ENCODE results near the gene LMTK2.
"Not testable (repeated sequence)": the region's sequence is repeated elsewhere in the genome, so short reads cannot be mapped to it uniquely, and the experiment has no call there.

The LMTK2 gene

GRCh38 chr7:98205162-98205845 lies 98.6 kb downstream of the LMTK2 start:
- no peak for DNase-seq

DNA sequence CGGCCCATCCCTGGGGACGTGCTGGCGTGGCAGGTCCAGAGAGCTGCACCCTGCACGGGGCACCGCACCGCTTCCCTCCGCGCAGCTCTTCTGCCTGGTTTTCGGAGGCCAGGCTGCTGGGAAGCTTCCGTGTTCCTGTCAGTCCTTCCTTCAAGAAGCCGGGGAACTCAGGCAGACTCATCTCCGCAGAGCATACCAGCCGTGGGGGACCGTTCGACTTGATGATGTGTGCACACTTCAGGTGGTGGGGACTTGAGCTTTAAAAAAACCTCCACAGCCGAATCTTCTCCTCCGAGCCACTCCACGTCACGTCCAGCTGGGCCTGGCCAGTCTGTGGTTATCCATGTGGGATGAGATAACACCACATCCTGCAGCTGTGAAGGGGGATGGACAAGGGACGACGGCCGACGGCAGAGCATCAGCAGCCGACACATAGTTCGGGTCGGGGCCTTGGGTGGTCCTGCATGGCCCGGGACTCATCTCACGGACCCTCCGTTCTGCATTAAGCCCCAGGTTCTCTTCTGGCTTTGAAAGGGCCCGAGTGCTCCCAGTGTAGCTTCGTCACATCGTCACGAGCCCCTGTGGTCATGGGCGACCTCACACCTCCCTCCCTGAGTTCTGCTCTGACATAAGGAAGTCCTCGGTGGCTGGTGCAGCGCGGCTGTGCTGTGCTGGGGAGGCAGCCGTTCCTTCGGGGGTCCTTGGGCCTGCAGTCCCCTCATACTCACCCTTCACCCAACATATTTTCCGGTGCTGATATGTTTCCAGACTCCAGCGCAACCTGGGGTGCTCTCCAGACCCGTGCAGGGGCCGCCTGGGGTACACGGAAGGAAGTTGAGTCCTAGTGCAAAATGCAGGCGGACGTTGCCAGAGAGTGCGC lies 100.0 kb downstream of the LMTK2 start:
- DNase-seq = no peak

DNA sequence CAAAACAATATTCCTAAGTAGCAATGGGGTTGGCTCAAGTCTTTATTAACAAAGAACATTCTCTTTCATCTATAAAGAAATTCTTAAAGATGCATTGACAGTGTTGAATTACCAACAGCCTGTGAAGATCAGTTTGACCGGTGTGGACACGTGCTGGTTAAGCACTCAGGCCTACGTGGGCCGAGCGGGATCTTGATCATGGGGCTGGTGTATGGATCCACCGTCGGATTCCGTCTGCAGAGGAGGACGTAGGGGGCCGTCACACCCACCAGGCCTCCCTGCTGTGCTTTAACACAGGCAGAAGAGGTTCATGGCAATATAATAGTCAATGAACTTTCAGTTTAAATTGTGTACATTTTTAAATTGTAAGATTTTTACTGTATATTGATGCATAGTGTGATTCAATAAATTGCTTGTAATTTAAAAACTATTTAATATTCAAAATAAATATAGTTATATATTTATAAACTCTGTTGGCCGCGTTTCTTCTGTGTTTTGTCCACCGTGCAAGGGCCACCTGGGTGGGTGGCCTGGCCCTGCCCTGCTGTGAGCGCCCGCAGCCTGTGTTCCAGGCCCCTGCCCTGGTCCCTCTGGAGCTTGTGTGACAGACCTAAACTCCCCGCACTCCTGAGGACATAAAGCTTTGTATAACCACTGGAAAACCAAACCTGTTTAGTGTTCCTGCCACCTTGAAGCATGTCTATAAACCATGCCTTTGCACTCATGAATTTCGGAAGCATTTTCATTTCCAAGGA lies 102.7 kb downstream of the LMTK2 start:
- no peak for DNase-seq

- no peak for DNase-seq
Observed at GRCh38 chr7:98210513-98211220, 104.0 kb downstream of the LMTK2 start.

DNA sequence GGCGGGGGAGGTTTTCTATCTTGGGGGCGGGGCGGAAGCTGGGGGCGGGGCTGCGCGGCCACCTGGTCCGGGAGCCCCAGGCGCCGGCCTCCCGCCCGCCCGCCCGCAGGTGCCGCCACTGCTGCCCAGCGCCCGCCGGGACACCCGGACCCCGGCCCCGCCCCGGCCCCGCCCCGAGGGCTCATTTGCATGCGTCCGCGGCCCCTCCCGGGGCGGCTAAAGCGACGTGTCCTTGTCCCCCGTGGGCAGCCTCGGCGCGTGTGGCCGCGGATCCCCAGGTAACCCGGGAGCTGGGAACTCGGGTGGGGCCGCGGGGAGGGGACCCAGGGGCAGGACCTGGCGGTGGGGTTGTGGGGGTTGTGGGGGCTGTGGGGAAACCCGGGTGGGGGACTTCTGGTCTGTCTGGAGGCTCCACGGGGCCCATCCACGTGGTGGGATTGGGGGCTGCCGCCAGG lies 104.6 kb downstream of the LMTK2 start, which contains the start of gene BHLHA15:
BHLHA15 (plus strand) TSS at position 219 of the 455 bp plus-strand sequence. CDS start 871 bp downstream, outside the sequence.
- DNase-seq = peak in 1 of 2 donors; percentile 40

DNA sequence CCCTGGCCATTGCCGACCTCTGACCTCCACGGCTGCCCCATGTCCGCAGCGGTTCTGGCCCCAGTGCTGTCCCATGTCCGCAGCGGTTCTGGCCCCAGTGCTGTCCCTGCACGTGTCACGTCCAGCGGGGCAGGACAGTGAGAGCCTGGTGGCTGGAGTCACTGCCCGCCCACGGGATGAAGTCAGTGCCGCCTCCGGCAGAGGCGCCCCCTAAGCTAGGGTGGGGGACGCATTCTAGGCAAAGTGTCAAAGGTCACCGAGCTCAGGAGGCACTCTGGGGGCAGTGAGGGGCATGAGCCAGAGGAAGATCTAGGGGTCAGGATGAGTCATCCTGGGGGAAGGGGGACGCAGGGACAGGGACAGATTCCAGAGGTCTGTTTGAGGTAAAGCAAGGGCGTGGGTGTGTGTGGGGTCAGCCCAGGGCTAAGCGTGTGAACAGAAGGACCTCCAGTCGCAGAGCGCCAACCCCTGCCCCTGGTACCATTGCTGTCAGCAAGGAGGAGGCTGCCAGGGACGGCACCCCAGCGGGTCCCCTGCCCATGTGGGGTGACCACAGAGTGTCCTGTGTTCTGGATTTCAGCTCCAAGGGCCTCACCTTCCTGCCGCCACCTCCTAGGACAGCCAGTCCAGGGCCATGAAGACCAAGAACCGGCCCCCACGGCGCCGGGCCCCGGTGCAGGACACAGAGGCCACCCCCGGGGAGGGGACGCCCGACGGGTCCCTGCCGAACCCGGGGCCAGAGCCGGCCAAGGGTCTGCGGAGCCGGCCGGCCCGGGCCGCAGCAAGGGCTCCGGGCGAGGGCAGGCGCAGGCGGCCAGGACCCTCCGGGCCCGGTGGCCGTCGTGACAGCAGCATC lies 105.2 kb downstream of the LMTK2 start:
- DNase-seq = no peak

GRCh38 chr7:98212532-98213041 lies 105.9 kb downstream of the LMTK2 start:
- no peak for DNase-seq

DNA sequence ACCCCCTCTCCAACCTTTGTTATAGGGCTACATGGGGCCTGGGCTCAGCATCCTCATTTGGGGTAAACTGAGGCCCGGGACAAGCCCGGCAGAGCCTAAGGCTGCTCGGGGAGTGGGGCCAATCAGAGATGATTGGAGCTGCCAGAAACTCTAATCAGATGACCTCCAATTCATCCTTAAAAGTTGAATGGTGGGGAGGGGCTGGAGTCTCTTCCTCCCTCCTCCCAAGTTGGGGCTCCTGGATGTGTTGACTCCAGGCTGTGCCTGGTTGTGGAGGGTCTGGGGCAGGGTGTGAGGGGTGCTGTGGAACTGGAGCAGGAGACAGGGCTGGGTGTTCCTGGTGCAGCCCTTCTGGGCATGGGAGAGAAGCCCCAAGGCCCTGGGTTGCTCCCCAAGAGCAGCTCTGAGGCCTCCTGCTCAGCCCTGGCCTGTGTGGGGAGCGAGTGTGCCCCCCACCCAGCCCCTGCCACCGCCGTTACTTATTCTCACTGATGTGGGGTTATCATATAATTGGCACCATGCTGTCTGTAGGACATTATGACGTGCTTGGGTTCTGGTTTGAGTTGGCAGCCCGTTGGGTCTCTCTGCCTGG lies 106.7 kb downstream of the LMTK2 start:
- no peak for DNase-seq

DNA sequence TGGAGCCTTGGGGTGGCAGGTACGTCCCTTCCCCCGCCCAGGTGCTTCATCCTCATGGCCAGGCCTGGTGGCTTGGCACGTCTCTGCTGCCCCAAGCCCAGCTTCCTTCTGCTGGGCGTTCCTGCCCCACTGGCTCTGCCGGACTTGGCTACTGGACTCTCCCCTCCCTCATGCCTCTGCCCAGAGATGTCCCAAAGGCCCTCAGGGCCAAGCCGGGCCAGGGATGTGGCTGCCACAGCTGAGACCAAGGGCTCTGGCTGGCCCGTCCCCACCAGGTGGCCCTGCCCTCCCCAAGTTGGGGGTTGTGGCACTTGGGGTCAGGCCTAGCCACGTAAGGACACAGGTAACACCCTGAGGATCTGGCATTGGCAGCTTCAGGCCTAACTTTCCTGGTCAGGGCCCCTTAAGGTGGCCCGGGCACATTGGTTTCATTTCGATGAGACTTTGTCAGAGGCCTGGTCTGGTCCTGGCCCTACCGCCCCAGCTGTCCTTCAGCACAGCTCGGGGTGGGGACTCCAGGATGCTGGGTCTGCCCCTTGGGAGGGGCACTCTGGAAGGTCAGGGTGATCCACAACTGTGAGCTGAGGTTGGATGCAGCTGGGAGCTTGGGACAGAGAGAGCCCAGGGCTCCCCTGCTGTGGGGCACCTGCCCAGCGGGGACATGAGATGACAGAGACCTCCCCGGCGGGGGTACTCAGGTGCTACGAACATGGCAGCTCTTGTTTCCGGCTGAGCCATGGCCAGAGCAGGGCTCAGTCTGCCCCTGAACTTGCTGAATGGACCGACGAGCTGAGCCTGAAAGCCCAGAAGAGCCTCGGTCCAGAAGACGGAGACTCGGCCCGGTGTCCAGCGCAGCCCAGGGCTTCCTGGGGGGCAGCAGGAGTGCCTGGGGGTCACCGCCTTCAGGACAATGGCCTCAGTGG lies 107.5 kb downstream of the LMTK2 start:
- no peak for DNase-seq

GRCh38 chr7:98214811-98215321 lies 108.2 kb downstream of the LMTK2 start:
- DNase-seq = no peak

DNA sequence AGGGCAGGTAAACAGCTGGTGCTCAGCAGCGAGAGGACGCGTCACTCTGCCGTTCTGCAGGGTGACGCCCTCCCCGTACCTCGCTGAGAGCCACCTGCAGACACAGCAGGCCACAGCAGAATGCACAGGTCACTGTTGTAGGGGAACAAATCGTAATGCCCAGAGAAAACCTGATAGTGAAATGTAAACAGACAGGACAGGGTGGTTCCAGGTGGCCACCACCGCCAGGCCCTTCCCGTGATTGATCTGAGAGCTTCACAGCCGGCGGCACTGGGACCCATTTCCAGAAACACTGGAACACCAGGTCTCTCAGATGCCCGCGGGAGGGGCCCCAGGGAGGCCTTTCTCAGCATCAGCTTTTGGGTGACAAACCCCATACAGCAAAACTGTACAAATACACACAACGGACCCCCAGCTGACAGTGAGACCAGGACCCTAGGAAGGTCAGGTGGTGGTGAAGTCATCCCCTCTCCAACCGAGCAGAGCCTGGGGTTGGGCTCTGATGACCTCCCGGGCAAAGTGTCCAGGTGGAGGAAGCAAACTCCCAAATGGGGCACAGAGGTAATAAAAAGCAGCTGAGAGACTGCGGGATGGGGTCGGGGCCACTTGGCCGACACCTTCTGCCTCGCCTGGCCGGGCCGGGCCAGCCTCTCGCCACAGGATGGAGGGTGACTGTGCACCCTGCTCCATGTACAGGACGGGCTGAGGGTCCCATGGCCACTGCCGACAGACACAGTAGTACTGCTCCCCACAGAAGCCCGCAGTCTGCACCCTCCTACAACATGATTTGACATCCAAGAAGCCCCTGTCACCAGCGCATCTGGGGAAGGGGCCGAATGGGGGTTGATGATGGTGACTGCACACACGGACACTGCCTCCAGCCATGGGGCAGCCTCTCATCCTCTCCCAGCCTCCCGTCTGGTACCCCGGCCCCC lies 109.2 kb downstream of the LMTK2 start:
- no peak for DNase-seq

DNA sequence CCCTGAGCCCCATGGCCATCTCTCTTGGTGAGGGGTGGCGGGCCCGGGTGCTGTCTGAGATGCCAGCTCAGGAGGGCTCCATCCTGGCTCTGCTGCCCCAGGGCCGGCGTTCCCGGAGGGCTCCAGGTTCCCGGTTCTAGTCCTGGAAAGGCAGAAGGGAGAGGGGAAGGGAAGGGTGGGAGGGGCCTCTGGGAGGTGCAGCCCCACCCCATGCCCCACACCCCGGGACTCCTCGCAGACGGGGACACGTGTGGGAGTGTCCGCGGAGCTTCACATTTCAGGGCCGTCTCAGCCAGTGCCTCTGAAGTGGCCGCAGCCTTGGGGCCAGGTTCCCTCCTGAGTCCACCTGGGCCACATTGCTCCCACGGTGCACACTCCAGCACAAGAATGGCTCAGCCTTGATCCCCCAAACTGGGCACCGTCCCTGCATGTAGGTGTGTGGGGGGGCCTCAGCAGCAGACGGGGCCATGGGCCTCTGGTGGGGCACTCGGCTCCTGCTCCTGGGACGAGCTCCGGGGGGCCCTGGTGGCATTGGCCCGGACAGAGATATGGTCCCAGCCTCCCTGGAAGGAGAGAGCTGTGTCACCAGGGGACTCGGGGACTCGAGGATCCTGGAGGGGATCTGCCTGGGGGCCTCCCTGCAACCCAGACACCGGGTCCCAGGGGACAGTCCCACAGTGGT lies 110.4 kb downstream of the LMTK2 start:
- no peak for DNase-seq

DNA sequence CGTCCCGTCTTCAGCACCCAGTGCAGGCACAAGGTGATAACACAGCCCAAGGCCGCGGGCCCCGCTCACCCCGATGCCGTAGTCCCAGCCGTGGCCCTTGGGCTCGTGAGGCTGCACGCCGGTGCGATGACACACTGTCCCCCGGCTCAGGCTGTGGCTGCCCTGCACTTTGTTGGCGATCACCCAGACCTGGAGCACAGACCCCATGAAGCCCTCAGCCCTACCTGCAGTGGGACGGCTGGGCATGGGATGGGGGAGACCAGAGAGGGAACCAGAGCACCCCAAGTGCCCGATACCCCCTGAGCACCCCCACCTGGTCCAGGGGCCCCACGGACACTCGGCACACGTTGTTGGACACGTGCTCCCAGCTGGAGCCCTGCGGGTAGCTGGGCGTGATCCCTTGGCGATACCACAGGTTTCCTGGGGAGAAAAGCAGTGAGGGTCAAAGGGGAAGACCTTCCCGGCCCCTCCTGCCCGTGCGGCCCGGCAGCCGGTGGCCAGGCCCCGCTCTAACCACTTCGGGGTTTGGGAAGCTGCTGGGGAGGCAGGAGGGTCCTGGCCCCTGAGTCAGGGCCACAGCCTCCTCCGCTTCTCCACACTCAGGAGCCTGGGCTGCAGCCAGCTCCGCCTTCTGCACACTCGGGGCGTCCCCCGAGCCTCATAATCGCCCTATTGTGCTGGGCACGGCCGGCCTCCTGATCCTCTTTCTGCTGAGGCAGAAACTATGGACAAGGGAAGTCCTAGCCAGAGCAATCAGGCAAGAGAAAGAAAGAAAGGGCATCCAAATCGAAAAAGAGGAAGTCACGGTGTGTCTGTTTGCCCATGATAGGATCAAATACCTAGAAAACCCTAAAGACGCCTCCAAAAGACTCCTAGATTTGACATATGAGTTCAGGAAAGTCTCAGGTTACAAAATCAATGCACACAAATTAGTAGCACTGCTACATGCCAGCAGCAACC lies 111.2 kb downstream of the LMTK2 start:
- DNase-seq = no peak

DNA sequence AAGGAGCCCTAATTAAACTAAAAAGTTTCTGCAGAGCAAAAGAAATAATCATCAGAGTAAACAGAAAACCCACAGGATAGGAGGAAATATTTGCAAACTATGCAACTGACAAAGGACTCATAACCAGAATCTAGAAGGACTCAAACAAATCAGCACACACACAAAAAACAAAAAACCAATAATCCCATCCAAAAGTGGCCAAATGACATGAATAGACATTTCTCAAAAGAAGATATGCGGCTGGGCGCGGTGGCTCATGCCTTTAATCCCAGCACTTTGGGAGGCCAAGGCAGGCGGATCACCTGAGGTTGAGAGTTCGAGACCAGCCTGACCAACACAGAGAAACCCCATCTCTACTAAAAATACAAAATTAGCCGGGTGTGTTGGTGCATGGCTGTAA lies 112.7 kb downstream of the LMTK2 start:
- not testable (repeated sequence) for DNase-seq

- no peak for DNase-seq
Observed at GRCh38 chr7:98221611-98222532, 115.2 kb downstream of the LMTK2 start.
